Measurements from ENCODE around the gene ZNF507. TPM values are rescaled to one million over a fixed set of nuclear protein-coding genes. Genes with fewer than 3 reads are reported as not detected.

The ZNF507 gene
- total and polyA plus RNA-seq, 12 donors: 4.3 to 23.2 (median 14.7) TPM

GRCh38 chr19:32350987-32351348, 5.6 kb downstream of the ZNF507 start:
- H3K36me3 ChIP-seq (replicated peaks in 1 of 2): peaks cover 0 to 23% of the 10 kb centered on the region in 2 donors
- 83 to 98% (median 91%) methylated on average over 2 of the region's 2 CpGs for WGBS, 4 donors
- H3K27me3 ChIP-seq: no peaks in the 10 kb centered on the region
- TF ChIP-seq POLR2A (IDR thresholded peaks at IDR 0.05): no peak
- TF ChIP-seq, protein P1, sequence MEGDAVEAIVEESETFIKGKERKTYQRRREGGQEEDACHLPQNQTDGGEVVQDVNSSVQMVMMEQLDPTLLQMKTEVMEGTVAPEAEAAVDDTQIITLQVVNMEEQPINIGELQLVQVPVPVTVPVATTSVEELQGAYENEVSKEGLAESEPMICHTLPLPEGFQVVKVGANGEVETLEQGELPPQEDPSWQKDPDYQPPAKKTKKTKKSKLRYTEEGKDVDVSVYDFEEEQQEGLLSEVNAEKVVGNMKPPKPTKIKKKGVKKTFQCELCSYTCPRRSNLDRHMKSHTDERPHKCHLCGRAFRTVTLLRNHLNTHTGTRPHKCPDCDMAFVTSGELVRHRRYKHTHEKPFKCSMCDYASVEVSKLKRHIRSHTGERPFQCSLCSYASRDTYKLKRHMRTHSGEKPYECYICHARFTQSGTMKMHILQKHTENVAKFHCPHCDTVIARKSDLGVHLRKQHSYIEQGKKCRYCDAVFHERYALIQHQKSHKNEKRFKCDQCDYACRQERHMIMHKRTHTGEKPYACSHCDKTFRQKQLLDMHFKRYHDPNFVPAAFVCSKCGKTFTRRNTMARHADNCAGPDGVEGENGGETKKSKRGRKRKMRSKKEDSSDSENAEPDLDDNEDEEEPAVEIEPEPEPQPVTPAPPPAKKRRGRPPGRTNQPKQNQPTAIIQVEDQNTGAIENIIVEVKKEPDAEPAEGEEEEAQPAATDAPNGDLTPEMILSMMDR (IDR thresholded peaks at IDR 0.05): no peak
- no peak overlapping the region for H3K27ac ChIP-seq
- intact Hi-C loops (cut with DNase I): no loop called here
- no peak overlapping the region for H3K4me3 ChIP-seq
- peaks cover 23 to 37% of the 10 kb centered on the region in 2 donors for H3K4me1 ChIP-seq (replicated peaks in 1 of 2)
- no peak for DNase-seq
- no peaks in the 10 kb centered on the region for H3K9me3 ChIP-seq (replicated peaks in 1 of 3)

DNA sequence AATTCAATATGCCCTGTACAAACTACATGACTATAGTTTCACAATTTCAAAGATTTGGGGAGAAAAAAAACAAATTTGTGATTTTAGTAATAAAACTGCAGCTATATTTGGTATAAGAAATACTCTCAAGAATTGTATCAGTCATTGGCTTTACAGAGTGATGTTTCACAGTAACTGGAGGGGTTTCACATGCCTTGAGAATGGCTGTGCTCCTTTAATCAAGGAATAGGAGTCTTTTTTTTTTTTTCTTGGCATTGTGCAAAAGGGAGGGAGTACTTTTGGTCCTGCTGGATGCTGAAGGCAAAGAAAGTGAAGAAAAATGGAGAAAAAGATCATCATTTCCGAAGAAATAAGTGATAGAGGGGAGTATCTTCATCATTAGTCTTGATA, 6.8 kb downstream of the ZNF507 start:
- intact Hi-C loops (cut with DNase I): no loop called here
- DNase-seq: no peak
- peak overlapping the region in 1 of 5 donors; percentile 57 for H3K27ac ChIP-seq
- H3K4me1 ChIP-seq (replicated peaks in 1 of 2): peaks cover 15 to 26% of the 10 kb centered on the region in 2 donors
- no peaks in the 10 kb centered on the region for H3K9me3 ChIP-seq (replicated peaks in 1 of 3)
- no peak overlapping the region for H3K4me3 ChIP-seq
- no peaks in the 10 kb centered on the region for H3K27me3 ChIP-seq
- H3K36me3 ChIP-seq (replicated peaks in 1 of 2): peaks cover 0 to 33% of the 10 kb centered on the region in 2 donors
- WGBS, 4 donors: 94 to 100% (median 94%) methylated on average over 1 of the region's 1 CpG
- no peak for TF ChIP-seq POLR2A (IDR thresholded peaks at IDR 0.05)
- TF ChIP-seq, protein P1 (IDR thresholded peaks at IDR 0.05): no peak

DNA sequence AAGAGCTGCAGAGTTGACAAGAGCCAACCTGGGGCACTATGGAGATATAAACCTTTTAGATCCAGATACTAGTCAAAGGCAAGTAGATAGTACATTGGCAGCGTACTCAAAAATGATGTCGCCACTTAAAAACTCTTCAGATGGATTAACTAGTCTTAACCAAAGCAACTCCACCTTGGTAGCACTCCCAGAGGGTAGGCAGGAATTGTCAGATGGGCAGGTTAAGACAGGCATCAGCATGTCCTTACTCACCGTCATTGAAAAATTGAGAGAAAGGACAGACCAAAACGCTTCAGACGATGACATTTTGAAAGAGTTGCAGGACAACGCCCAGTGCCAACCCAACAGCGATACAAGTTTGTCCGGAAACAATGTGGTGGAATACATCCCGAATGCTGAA, 8.9 kb downstream of the ZNF507 start:
- Histone ChIP-seq H3K4me3 (no peak overlapping the region), H3K36me3 (replicated peaks in 1 of 2) (peaks cover 0 to 49% of the 10 kb centered on the region in 2 donors), H3K27me3 (no peaks in the 10 kb centered on the region), H3K27ac (no peak overlapping the region), H3K9me3 (replicated peaks in 1 of 3) (no peaks in the 10 kb centered on the region), H3K4me1 (replicated peaks in 1 of 2) (peaks cover 11 to 18% of the 10 kb centered on the region in 2 donors)
- TF ChIP-seq, protein P1 (IDR thresholded peaks at IDR 0.05): no peak
- no peak for TF ChIP-seq POLR2A (IDR thresholded peaks at IDR 0.05)
- no peak for DNase-seq
- intact Hi-C loops (cut with DNase I): no loop called here
- WGBS, 4 donors: 93 to 98% (median 98%) methylated on average over 9 of the region's 9 CpGs

DNA sequence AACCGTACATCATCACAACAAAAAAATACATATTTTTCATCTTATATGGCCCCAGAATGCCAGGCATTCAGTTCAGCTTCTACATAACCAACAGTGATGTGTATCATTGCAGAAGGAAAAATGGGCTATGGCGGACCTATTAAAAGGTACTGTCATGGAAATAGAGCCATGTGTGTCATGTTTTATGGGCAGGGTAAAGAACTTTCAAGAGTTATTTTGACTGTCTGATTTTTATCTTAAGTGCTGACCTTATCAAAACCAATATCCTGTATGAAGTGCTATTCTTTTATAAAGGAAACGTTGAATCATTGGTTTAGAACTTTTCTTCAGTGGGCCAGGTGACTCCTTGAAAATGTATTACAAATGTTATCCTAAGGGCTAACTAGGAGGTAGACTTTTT, 9.9 kb downstream of the ZNF507 start:
- 89 to 94% (median 91%) methylated on average over 3 of the region's 3 CpGs for WGBS, 4 donors
- TF ChIP-seq POLR2A (IDR thresholded peaks at IDR 0.05): no peak
- TF ChIP-seq, protein P1 (IDR thresholded peaks at IDR 0.05): no peak
- intact Hi-C loops (cut with DNase I): loop anchor here in 1 of 2 donors (5.0 kb wide), 1 partner anchor 52 kb away; the partner anchor contains the start of gene DPY19L3
- Histone ChIP-seq H3K4me3 (no peak overlapping the region), H3K27me3 (no peaks in the 10 kb centered on the region), H3K36me3 (replicated peaks in 1 of 2) (peaks cover 0 to 52% of the 10 kb centered on the region in 2 donors), H3K9me3 (replicated peaks in 1 of 3) (no peaks in the 10 kb centered on the region), H3K4me1 (replicated peaks in 1 of 2) (peaks cover 11 to 16% of the 10 kb centered on the region in 2 donors), H3K27ac (no peak overlapping the region)
- no peak for DNase-seq
